ES-I3 (cell line): ENCODE data around the gene NEB.

Source experiments
- H3K36me3 ChIP-seq: 2 replicates; pipeline ENCODE4 v1.6.1; 2013; ENCODE audit warnings: mild to moderate bottlenecking, low read length, control low read depth, moderate library complexity; ENCODE audit not compliant: insufficient read depth
- H3K4me1 ChIP-seq: 2 replicates; pipeline ENCODE4 v1.6.1; 2013; ENCODE audit warnings: mild to moderate bottlenecking, control low read depth, low read length; ENCODE audit not compliant: insufficient read depth
- H3K9ac ChIP-seq: 2 replicates; pipeline ENCODE4 v1.6.1; 2013; ENCODE audit warnings: low read depth, mild to moderate bottlenecking, low read length, moderate library complexity
- H3K9me3 ChIP-seq: 2 replicates; pipeline ENCODE4 v1.6.1; 2013; ENCODE audit warnings: mild to moderate bottlenecking, low read length, moderate library complexity; ENCODE audit not compliant: control insufficient read depth, insufficient read depth

Gene NEB

DNA sequence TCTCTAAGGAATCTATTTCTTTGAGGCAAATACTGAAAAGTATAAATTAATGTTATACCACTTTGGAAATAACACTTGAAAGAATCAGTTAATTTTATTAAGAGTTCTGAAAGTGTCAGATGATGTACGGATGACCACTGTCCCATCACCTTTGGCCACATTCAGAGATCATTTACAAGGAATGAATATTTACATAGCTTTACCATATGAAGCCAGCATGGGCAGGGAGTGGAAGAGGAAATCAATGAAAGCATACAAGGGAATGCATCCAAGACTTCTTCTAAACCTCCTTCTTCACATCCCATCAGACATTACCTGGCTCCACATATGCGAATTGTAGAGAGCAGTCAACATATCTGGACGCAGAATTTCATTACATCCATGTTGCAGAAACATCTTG lies 201.1 kb downstream of the NEB start:
- Histone ChIP-seq H3K4me1 (no peaks in the 10 kb centered on the region), H3K9me3 (no peaks in the 10 kb centered on the region), H3K9ac (no peak overlapping the region), H3K36me3 (no peaks in the 10 kb centered on the region)

GRCh38 chr2:151526572-151527090 lies 207.6 kb downstream of the NEB start:
- no peak overlapping the region for H3K9ac ChIP-seq
- peaks cover 2% of the 10 kb centered on the region; the same call in 1 of the 2 replicates for H3K4me1 ChIP-seq
- H3K36me3 ChIP-seq = no peaks in the 10 kb centered on the region
- no peaks in the 10 kb centered on the region for H3K9me3 ChIP-seq

- H3K9me3 ChIP-seq = no peaks in the 10 kb centered on the region
- H3K4me1 ChIP-seq = peaks cover 6% of the 10 kb centered on the region; the same call in 1 of the 2 replicates
- no peaks in the 10 kb centered on the region for H3K36me3 ChIP-seq
- no peak overlapping the region for H3K9ac ChIP-seq
Measured at GRCh38 chr2:151525821-151526373, 208.4 kb downstream of the NEB start.

GRCh38 chr2:151523850-151524249 lies 210.4 kb downstream of the NEB start:
- no peaks in the 10 kb centered on the region for H3K9me3 ChIP-seq
- no peak overlapping the region for H3K9ac ChIP-seq
- no peaks in the 10 kb centered on the region for H3K36me3 ChIP-seq
- H3K4me1 ChIP-seq = peaks cover 6% of the 10 kb centered on the region; the same call in 1 of the 2 replicates

- H3K4me1 ChIP-seq = peaks cover 6% of the 10 kb centered on the region; the same call in 1 of the 2 replicates
- H3K36me3 ChIP-seq = no peaks in the 10 kb centered on the region
- no peak overlapping the region for H3K9ac ChIP-seq
- no peaks in the 10 kb centered on the region for H3K9me3 ChIP-seq
Measured at GRCh38 chr2:151522556-151522955, 211.7 kb downstream of the NEB start.

DNA sequence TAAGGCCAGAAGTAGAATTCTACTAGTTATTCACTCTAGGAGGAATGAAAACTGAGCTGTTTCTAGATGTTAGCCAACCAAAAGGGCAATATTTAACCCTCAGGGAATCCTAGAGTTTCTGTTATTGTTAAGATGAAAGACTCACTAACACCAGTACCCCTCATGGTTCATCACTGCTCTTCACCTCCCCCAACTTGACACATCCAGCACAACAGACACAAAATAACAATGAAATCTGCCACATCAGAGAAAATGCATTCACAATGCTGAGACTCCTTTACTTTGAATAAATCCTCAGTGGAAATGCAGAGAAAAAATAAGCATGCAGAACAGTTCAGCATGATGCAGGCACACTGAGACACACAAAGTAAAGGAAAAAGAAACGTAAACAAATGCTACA lies 213.3 kb downstream of the NEB start:
- H3K36me3 ChIP-seq = no peaks in the 10 kb centered on the region
- no peak overlapping the region for H3K9ac ChIP-seq
- no peaks in the 10 kb centered on the region for H3K9me3 ChIP-seq
- peaks cover 6% of the 10 kb centered on the region; the same call in 1 of the 2 replicates for H3K4me1 ChIP-seq

- H3K4me1 ChIP-seq = peaks cover 6% of the 10 kb centered on the region; the same call in 1 of the 2 replicates
- H3K9me3 ChIP-seq = no peaks in the 10 kb centered on the region
- no peaks in the 10 kb centered on the region for H3K36me3 ChIP-seq
- H3K9ac ChIP-seq = no peak overlapping the region
Measured at GRCh38 chr2:151518802-151519201, 215.5 kb downstream of the NEB start.

DNA sequence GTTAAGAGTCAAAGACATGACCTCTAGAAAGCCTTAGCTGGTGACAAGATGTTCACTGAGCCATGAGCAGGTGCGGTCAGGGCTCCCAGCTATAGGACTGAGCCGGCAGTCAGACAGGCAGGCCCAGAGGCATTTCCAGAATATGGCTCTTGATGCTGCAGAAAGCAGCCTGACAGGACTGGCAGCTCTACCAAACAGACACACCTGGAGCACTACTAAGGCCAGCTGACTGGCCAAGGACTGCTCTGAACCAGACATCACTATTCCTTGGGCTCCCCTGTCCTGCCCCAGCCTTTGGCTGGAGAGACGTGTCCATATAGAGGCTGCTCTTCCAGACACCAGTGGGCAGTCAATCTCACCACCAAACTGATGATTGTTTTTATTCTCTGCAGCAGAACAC lies 225.8 kb downstream of the NEB start:
- peaks cover 23% of the 10 kb centered on the region for H3K36me3 ChIP-seq
- no peak overlapping the region for H3K9ac ChIP-seq
- H3K4me1 ChIP-seq = no peaks in the 10 kb centered on the region
- no peaks in the 10 kb centered on the region for H3K9me3 ChIP-seq

GRCh38 chr2:151506170-151506569 lies 228.1 kb downstream of the NEB start:
- Histone ChIP-seq H3K36me3 (peaks cover 23% of the 10 kb centered on the region), H3K9me3 (no peaks in the 10 kb centered on the region), H3K9ac (no peak overlapping the region), H3K4me1 (no peaks in the 10 kb centered on the region)

DNA sequence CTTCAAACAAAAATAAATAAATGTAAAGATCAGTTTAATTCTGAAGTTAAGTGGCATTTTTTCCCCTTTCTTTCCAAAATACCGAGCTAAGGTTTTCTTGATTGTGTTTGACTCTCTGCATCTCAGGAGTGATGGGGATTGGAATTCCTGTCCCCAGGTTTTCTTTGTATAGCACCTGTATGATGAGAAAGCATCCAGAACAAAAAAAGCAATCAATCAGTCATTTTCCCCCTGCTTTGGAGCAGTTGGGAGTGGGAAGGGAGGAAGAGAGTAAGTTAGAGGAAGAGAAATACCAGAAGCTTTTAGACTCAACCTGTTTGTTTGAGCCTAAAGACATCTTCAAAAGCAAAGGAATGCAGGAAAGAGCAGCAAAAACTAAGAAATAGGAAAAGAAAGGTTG lies 236.1 kb downstream of the NEB start:
- H3K9ac ChIP-seq = no peak overlapping the region
- no peaks in the 10 kb centered on the region for H3K4me1 ChIP-seq
- no peaks in the 10 kb centered on the region for H3K36me3 ChIP-seq

DNA sequence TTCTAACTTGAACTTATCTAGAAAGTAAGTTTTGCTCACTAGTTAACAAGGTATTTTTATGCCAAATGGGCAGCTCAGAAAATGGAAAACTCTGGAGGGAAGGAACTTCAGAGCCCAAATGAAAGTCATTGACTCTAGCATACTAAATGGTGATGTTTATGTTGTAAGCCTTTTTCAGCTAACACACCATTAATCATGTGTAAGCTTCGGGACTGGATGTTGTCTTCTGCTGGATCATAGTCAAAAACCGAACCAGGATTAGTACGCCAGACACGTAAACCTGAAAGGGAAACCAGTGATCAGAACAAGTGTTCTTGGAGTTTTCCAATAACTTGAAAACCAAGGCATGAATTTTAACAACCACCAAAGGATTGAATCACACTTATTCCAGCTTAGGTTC lies 242.8 kb downstream of the NEB start:
- Histone ChIP-seq H3K4me1 (peaks cover 6% of the 10 kb centered on the region; the same call in 1 of the 2 replicates), H3K36me3 (peaks cover 12% of the 10 kb centered on the region; the same call in 1 of the 2 replicates), H3K9me3 (no peaks in the 10 kb centered on the region), H3K9ac (no peak overlapping the region)

More for the DNA sequence above, 236.1 kb downstream of the NEB start:
- no peaks in the 10 kb centered on the region for H3K9me3 ChIP-seq

GRCh38 chr2:151490276-151490675 lies 244.0 kb downstream of the NEB start:
- H3K9me3 ChIP-seq = no peaks in the 10 kb centered on the region
- H3K9ac ChIP-seq = no peak overlapping the region
- H3K36me3 ChIP-seq = peaks cover 12% of the 10 kb centered on the region; the same call in 1 of the 2 replicates
- H3K4me1 ChIP-seq = peaks cover 6% of the 10 kb centered on the region; the same call in 1 of the 2 replicates

- H3K36me3 ChIP-seq = peaks cover 10% of the 10 kb centered on the region; the same call in 1 of the 2 replicates
- no peaks in the 10 kb centered on the region for H3K9me3 ChIP-seq
- no peaks in the 10 kb centered on the region for H3K4me1 ChIP-seq
- H3K9ac ChIP-seq = no peak overlapping the region
Measured at GRCh38 chr2:151486053-151486452, 248.2 kb downstream of the NEB start.

DNA sequence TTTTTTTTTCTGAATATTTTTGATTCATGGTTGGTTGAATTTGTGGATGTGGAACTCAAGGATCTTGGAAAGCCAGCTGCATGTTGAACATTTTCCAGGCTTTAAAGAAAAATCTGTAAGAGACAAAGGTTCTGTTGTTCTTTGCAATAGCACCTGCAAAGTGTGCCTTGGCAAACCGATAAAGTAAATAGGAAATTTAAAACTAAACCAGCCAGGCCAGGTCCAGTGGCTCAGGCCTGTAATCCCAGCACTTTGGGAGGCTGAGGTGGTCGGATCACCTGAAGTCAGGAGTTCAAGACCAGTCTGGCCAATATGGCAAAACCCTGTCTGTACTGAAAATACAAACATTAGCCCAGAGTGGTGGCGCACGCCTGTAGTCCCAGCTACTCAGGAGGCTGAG lies 250.2 kb downstream of the NEB start:
- no peak overlapping the region for H3K9ac ChIP-seq
- H3K36me3 ChIP-seq = peaks cover 6% of the 10 kb centered on the region; the same call in 1 of the 2 replicates
- H3K9me3 ChIP-seq = no peaks in the 10 kb centered on the region
- H3K4me1 ChIP-seq = no peaks in the 10 kb centered on the region

DNA sequence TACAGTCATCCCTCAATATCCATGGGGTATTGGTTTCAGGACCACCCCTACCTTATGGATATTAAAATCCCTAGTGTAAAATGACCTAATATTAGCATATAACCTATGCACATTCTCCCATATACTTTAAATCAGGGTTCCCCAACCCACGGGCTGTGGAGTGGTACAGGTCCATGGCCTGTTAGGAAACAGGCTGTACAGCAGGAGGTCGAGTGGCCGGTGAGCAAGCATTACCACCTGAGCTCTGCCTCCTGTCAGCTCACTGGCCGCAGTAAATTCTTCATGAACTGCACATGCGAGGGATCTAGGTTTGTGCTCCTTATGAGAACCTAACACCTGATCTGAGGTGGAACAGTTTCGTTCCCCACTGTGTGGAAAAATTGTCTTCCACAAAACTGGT lies 250.7 kb downstream of the NEB start:
- Histone ChIP-seq H3K4me1 (no peaks in the 10 kb centered on the region), H3K9me3 (no peaks in the 10 kb centered on the region), H3K36me3 (peaks cover 6% of the 10 kb centered on the region; the same call in 1 of the 2 replicates), H3K9ac (no peak overlapping the region)
